Stimulated activated CD4-positive, alpha-beta T cell treated with anti-CD3 and anti-CD28 coated beads, Interleukin-2, amount 100 ng/mL, for 4 hours (primary cell): Measurements from ENCODE around the gene RNASE2.
"Not testable (repeated sequence)": the region's sequence is repeated elsewhere in the genome, so short reads cannot be mapped to it uniquely, and the experiment has no call there.

Source experiments
- DNase-seq: peaks from one replicate; pipeline ENCODE4 v3.0.0-alpha.2; 2020; ENCODE audit warnings: low read depth

The RNASE2 gene

DNA sequence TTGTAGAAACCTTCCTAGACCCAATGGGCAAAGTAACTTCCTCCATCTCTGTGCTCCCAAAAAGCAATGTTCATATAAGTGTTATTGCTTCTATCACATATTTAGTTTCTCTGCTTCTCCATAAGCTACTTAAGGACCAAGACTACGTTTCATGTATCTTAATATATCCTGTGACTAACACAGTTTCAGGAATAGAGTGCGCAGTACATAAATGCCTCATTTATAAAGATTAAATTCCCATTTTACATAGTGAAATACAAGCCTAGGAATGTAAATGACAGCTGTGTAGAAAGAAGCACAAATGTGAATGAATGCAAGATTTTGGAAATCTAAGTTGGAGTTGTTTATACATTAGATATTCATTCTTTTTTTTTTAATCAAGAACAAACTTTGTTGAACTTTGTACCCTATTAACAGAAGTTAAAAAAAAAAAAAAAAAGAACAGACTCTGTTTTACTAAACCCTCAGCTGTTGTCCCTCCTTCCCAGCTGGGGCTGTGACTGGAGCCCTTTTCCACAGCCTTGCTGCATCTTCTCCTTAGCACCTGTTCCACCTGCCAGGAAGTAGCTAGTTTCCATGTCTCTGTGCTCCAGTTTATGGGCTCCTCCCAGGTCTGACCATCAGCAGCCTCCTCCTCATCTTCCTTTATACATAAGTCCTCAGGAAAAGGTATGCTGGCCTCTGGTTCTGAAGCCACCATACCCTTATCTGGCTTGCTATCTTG, 27.5 kb downstream of the RNASE2 start:
- no peak for DNase-seq

DNA sequence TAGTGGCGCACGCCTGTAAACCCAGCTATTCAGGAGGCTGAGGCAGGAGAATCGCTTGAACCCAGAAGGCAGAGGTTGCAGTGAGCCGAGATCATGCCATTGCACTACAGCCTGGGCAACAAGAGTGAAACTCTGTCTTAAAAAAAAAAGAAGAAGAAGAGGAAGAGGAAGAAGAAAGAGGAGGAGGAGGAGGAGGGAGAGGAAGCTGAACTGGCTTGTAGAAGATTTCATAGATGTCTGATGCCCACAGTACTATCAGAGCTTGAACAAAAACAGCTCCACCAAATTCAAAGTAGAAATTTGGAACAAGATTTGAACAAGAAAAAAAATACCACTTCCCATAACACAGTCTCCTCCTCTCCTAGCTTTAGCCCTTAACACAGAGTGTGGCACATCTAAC, 30.4 kb downstream of the RNASE2 start:
- DNase-seq: not testable (repeated sequence)

DNA sequence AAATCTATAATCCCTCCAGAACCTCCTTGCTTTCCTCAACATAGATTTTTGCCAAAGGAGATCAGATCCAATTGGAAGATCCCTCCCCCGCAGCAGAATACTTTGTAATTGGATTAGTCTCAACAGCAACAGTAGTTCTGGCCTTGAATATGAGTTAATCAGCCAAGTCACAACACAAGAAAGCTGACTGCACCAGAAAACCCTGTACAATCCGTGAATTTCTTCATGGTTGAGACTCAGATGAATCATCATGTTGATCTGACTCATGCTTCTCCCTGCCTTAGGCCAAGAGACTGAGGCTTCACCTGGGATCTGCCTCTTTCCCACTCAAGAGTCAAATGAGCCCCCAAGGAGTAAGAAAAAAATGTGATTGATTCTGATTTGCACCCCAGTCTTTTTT, 31.5 kb downstream of the RNASE2 start:
- DNase-seq: no peak

DNA sequence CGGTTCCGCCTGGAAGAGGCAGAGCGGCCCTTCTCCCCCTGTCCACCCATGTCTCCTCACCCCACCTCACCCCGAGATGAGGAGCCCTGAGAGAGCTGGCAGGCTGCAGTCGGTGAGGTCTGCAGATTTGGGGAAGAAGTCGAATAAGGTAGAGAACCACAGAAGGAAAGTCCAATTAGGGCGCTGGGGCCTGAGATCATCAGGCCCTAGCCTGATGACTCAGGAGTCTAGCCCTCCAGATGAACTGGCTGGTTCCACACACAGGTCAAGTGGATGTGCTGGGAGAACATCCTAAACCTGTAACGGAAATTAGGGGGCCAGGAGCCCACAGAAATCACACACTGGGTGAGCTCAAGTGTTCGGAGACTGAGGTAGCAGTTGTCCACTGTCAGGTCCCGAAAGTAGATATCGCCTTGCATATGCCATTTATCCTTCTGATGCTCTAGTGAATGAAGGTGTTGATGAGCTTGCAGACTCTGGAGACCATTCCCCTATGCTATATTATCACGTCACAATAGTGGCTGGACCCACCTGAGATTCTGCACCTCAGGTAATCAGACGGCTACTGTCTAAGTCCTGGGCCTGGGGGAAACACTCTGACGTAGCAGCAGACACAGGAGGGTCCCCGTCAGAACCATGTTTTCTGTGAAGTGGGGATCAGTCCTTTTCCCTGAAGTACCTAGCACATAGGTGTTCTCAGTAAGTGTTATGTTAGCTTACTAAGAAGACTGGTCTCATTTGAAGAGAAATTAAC, 33.6 kb downstream of the RNASE2 start:
- no peak for DNase-seq

DNA sequence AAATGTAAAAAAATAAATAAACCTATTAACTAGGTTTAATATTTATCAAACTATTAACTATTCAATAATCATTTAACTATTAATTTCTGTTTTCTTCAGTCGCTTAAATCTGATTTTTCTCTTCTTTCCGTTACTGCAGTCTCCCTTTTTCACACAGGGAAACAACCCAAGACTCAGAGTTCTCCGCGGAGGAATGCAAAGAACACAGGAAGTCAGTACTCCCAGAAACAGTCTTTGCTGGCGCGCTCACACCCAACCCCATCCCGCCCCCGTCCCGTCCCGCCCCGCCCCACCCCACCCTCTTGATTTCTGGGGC, 34.1 kb downstream of the RNASE2 start:
- no peak for DNase-seq

DNA sequence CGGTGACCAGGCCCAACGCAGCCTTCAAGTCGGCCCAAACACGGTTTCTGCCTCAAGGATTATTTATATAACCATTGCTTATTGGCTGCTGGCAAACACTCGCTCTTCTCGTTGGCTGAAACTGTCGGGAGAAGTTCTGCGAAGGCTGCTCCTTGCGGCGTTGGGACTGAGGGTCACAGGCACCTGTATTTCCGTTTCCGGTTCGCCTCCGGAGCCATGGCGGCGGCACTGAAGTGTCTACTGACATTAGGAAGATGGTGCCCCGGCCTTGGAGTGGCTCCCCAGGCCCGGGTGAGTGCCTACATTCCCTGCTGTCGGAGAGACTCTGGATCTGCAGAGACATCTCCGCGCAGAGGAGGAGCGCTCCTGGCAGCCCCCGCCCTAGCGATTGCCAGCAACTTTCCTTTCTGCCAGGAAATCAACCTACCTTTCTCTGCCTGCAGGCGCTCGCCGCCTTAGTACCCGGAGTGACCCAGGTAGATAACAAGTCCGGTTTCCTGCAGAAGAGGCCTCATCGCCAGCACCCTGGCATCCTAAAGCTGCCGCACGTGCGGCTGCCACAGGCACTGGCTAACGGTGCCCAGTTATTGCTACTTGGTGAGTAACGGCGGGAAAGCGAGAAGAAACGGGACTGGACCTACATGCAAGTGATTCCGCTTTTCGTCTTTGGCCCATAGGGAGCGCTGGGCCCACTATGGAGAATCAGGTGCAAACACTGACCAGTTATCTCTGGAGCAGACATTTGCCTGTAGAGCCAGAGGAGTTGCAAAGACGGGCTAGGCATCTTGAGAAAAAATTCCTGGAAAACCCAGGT, 34.7 kb downstream of the RNASE2 start, which contains the start of gene METTL17:
Gene METTL17 (plus strand): TSS at position 194 of the 814 bp plus-strand sequence. CDS start 23 bp downstream, at position 217.
- peak; percentile 74 for DNase-seq

DNA sequence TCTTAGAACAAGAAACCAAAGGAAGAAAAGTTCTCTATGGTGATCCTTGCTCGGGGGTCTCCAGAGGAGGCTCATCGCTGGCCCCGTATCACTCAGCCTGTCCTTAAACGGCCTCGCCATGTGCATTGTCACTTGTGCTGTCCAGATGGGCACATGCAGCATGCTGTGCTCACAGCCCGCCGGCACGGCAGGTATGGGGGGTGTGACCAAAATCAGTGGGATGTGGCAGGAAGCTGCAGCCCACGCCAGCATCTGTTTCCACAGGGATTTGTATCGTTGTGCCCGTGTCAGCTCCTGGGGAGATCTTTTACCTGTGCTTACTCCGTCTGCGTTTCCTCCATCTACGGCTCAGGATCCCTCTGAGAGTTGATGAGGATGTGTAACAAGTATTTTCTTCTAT, 41.2 kb downstream of the RNASE2 start:
- no peak for DNase-seq

DNA sequence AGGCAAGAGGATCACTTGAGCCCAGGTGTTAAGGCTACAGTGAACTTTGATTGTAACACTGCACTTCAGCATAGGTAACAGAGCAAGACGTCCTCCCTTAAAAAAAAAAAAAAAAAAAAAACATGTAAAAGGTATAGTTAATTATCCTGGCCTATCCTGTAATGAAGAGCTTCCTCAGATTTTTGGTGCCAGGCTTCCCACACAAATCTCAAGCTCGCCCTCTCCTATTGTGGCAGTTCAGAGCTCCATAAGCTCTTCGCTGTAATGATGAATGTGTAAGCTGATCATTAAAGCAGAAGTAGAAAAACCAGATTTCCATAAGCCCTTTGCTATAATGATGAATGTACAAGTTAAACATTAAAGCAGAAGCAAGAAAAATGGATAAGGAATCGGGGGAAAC, 41.8 kb downstream of the RNASE2 start:
- DNase-seq: no peak

DNA sequence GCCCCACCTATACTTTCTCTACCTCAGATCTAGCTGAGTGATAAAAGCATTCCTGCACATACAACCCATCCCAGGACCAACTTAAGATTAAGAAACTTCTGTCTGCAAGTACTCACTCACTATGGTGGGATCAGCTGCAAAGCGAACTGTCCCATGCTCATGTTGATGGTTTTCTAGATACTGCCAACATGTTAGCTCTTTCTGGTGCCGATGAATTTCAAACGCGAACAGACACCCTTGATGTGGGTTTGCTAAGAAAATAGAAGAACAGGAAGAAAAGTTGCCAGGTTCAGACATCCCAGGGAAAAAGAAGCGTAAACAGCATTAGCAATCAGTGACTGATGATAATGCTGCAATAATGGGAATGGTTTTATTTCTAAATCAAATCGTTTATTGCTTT, 42.3 kb downstream of the RNASE2 start:
- DNase-seq: no peak

DNA sequence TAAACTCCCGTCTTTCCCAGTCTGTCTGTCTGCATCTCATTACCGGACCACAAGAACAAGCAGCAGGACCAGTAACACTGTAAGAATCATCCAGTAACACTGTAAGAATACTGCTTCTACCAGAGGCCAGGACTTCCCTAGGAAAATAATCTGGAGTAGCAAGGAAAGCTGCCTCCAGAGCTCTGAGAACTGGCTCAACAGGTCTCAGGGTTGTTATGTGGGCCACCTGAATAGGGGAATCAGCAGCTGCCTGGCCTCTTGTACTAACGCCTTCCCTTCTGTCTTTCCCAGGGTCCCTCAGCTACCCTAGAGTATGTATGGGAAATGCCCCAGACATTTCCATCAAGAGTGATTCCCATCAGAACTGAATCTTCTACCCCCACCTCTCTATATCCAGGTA, 42.9 kb downstream of the RNASE2 start:
- DNase-seq: no peak

DNA sequence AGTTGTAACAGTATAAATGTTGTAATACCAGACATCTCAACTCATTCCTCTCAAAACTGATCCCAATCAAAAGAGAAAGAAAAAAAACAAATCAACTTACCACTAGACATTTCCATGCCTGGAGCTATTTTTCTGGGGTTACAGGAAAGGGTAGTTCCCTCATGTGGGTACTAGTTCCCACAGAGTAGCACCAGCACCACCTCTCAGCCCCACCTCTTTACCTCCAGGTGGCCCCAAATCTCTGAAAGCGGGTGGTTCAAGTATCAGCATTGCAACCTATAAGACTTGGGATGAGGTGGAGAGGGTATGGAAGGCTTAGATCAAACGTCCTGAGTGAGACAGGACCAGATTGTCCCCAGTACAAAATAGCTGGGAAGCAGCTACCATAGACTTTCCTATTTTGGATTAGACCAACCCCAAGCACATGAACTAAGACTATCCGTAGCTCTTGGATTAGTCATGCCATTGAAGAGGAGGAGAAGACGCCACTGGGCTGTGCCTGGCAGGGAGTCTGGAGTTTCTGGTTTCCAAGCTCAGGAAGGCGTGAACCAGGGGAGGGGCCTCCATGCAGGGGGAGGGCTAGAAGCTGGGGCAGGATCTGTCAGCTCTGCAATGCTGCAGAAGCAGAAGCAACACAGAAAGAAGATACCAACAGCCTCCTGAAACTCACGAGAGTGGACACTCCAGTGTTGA, 43.5 kb downstream of the RNASE2 start, which contains the start of gene SLC39A2:
Gene SLC39A2 (plus strand): TSS at position 620 of the 693 bp plus-strand sequence. CDS start 154 bp downstream, outside the sequence.
- no peak for DNase-seq

DNA sequence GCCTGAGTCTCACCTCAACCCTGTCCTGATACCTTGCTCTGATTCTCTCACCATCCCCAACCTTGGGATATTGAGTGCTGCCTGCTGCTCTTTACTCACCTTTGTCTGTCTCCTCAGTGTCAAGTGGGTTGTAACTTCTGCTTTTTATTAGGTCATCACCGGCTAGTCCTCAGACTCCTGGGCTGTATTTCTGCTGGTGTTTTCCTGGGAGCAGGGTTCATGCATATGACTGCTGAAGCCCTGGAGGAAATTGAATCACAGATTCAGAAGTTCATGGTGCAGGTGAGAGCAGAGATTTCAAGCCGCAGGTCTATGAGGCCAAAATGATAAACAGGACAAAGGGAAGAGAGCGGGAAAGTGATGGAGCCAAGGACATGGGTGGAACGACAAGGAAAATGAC, 44.3 kb downstream of the RNASE2 start:
- DNase-seq: no peak

DNA sequence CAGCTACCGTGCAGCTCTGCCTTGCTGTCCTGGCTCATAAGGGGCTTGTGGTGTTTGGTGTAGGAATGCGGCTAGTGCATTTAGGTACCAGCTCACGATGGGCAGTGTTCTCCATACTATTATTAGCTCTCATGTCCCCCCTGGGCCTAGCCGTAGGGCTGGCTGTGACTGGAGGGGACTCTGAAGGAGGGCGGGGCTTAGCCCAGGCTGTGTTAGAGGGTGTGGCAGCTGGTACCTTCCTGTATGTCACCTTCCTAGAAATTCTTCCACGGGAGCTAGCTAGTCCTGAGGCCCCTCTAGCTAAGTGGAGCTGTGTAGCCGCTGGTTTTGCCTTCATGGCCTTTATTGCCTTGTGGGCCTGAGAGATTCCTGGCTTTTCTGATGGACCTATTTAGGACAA, 45.9 kb downstream of the RNASE2 start:
- DNase-seq: no peak

DNA sequence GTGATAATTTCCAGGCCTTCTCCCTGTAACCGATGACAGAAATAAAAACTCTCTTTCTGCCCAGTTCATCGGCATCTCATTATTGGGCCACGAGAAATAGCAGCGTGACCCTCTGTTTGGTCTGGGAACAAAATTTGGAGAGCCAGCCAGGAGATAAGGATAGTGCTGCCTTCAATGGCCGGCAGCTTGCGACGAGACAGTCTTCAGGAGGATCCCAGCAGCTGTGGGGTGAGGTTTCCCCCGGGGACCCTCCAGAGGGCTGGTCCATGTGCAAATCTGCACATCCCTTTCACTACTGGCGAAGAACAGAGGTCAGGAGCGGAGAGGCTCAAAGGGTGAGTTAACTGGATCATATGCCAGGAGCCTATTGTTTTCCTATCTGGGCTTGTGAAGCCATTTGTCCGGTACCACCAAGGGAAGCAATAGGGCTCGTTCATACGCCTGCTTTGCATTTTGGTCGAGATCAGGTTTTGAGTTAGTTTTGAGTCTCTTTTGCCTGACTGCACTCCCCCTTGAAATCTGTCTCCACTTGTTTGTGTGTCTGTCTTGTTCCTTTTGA, 48.6 kb downstream of the RNASE2 start:
- DNase-seq: no peak
